PC-3 (cell line): ENCODE measurements around the gene FOXP1. TPM values are rescaled to one million over a fixed set of nuclear protein-coding genes. Genes with fewer than 3 reads are reported as not detected.

Experiments used
- ATAC-seq: fragments of 200-7000 bp; cut with Tn5 transposase; 2 replicates; pipeline ENCODE4 v1.9.1; 2020; ENCODE audit warnings: mild to moderate bottlenecking, moderate library complexity
- BruUV-seq: library from RNA; stranded (reverse); fragments of 400-500 nt; replicated peaks from 2 replicates; lab custom pipeline; 2021; lab: Mats Ljungman, UMichigan
- CTCF ChIA-PET: fragments of 300-600 bp; sonication (Branson Sonifier 250); formaldehyde crosslinking; loops from one replicate; lab custom pipeline; 2022; ENCODE audit warnings: antibody characterized with exemption; lab: Charles Lee
- POLR2A ChIA-PET: fragments of 300-600 bp; sonication (Branson Sonifier 250); formaldehyde crosslinking; loops from one replicate; lab custom pipeline; 2022; ENCODE audit warnings: antibody characterized with exemption; ENCODE audit not compliant: unreplicated experiment; lab: Charles Lee
- DNase-seq: peaks from one replicate; pipeline ENCODE4 v3.0.0-alpha.2; 2015
- H2AFZ ChIP-seq: fragments of 300-600 bp; sonication (generic); 2 replicates; pipeline ENCODE4 v1.6.0; 2016; ENCODE audit warnings: antibody characterized with exemption, low read length
- H3F3A ChIP-seq: fragments of 300-600 bp; sonication (generic); one replicate; pipeline ENCODE4 v1.6.0; 2017; ENCODE audit warnings: antibody characterized with exemption, low read length, control low read depth, mild to moderate bottlenecking; ENCODE audit not compliant: unreplicated experiment
- H3K27ac ChIP-seq: fragments of 300-600 bp; sonication (generic); 2 replicates; pipeline ENCODE4 v1.5.1; 2016; ENCODE audit warnings: mild to moderate bottlenecking, low read length
- H3K27me3 ChIP-seq: fragments of 300-600 bp; sonication (generic); 2 replicates; pipeline ENCODE4 v1.6.1; 2016; ENCODE audit warnings: low read length, mixed read lengths
- H3K36me3 ChIP-seq: fragments of 300-600 bp; sonication (generic); 2 replicates; pipeline ENCODE4 v1.6.1; 2016; ENCODE audit warnings: low read depth, mixed run types, low read length, mixed read lengths
- H3K4me1 ChIP-seq: fragments of 300-600 bp; sonication (generic); 2 replicates; pipeline ENCODE4 v1.5.1; 2016; ENCODE audit warnings: low read length; ENCODE audit not compliant: insufficient read depth
- H3K4me2 ChIP-seq: fragments of 300-600 bp; sonication (generic); 2 replicates; pipeline ENCODE4 v1.6.0; 2016; ENCODE audit warnings: low read length
- H3K4me3 ChIP-seq: fragments of 300-600 bp; sonication (generic); 2 replicates; pipeline ENCODE4 v1.5.1; 2016; ENCODE audit warnings: mild to moderate bottlenecking, low read length, mixed read lengths
- H3K79me2 ChIP-seq: fragments of 300-600 bp; sonication (generic); 2 replicates; pipeline ENCODE4 v1.6.1; 2017; ENCODE audit warnings: low read length, mixed read lengths
- H3K9ac ChIP-seq: fragments of 300-600 bp; sonication (generic); 2 replicates; pipeline ENCODE4 v1.6.0; 2016; ENCODE audit warnings: mild to moderate bottlenecking, low read length
- H3K9me2 ChIP-seq: fragments of 300-600 bp; sonication (generic); replicated peaks from 2 replicates; pipeline ENCODE4 v1.6.1; 2016; ENCODE audit warnings: mixed run types, low read length, mixed read lengths
- H3K9me3 ChIP-seq: fragments of 300-600 bp; sonication (generic); 2 replicates; pipeline ENCODE4 v1.6.1; 2016; ENCODE audit warnings: low read length, mixed read lengths
- H4K20me1 ChIP-seq: fragments of 300-600 bp; sonication (generic); 2 replicates; pipeline ENCODE4 v1.6.1; 2016; ENCODE audit warnings: low read length, mixed read lengths
- EZH2 ChIP-seq: fragments of 300-600 bp; sonication (generic); IDR thresholded peaks from one replicate; pipeline ENCODE4 v1.6.1; 2017; ENCODE audit warnings: antibody characterized with exemption, mild to moderate bottlenecking, low read length; ENCODE audit not compliant: unreplicated experiment
- EZH2phosphoT487 ChIP-seq: fragments of 300-600 bp; sonication (generic); IDR thresholded peaks from 2 replicates; pipeline ENCODE4 v1.6.1; 2018; ENCODE audit warnings: mild to moderate bottlenecking, antibody characterized with exemption, low read length, borderline replicate concordance
- intact Hi-C: fragments of 100-400 bp; cut with micrococcal nuclease; formaldehyde crosslinking; loops from 2 replicates; pipeline ENCODE4 v1.9.0; 2023
- total RNA-seq: library from RNA; depleted of rRNA; stranded (reverse); fragments of >200 nt; gene quantifications from 2 replicates; pipeline ENCODE4 v1.2.3, GENCODE V29; 2014
- TF ChIP-seq, protein P1 (sequence below): fragments of 300-600 bp; sonication (generic); conservative IDR thresholded peaks from 2 replicates; pipeline ENCODE4 v1.5.1; 2017; ENCODE audit warnings: antibody characterized with exemption, low read depth, mild to moderate bottlenecking, low read length

FOXP1 gene
- total RNA-seq, 1 experiment from 2014 or later, result 35.3 TPM

DNA sequence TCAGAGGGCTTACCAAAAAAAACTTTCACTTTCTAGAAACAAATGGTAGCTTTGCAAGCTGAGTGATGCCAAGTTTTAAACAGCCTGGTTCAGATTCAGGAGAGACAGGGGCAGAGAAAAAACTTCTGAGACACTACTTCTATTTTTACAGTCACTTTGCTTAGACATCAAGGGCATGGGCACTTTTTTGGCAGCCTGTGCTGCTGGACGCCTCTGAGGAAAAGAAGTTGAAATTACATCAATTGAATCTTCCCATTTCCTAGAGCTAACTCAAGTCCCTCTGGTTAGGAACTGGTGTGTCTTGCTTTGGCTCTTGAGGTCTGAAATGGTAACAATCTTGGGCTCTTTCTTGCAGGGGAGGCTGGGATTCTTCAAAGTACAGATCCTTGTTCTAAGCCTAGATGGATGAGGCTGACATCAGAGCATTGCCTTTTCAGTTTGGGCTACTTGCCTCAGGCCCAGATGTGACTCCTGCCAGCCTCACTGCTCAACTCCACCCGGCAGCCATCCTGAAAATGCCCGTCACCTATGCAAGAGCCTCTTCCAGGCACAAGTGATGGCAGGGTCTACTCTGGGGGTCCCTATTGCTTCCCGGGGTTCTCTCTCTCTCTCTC is 357.5 kb downstream of the FOXP1 start:
- BruUV-seq, result no TSS peak
- ATAC-seq (no peak), DNase-seq (no peak)
- H3K4me3 ChIP-seq, result no peak overlapping the region
- no peaks in the 10 kb centered on the region for H3K4me1 ChIP-seq
- ChIA-PET CTCF (no interaction called here), POLR2A (no interaction called here)
- H2AFZ ChIP-seq, result no peak overlapping the region
- no peak overlapping the region for H3K4me2 ChIP-seq
- H3K27me3 ChIP-seq, result no peaks in the 10 kb centered on the region
- H3K9me3 ChIP-seq, result no peaks in the 10 kb centered on the region
- H4K20me1 ChIP-seq, result no peaks in the 10 kb centered on the region
- H3K36me3 ChIP-seq, result no peaks in the 10 kb centered on the region
- no peaks in the 10 kb centered on the region for H3F3A ChIP-seq
- no peaks in the 10 kb centered on the region for H3K79me2 ChIP-seq
- TF ChIP-seq EZH2, result no peak
- TF ChIP-seq EZH2phosphoT487, result no peak
- TF ChIP-seq, protein P1, sequence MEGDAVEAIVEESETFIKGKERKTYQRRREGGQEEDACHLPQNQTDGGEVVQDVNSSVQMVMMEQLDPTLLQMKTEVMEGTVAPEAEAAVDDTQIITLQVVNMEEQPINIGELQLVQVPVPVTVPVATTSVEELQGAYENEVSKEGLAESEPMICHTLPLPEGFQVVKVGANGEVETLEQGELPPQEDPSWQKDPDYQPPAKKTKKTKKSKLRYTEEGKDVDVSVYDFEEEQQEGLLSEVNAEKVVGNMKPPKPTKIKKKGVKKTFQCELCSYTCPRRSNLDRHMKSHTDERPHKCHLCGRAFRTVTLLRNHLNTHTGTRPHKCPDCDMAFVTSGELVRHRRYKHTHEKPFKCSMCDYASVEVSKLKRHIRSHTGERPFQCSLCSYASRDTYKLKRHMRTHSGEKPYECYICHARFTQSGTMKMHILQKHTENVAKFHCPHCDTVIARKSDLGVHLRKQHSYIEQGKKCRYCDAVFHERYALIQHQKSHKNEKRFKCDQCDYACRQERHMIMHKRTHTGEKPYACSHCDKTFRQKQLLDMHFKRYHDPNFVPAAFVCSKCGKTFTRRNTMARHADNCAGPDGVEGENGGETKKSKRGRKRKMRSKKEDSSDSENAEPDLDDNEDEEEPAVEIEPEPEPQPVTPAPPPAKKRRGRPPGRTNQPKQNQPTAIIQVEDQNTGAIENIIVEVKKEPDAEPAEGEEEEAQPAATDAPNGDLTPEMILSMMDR, result no peak
- no peak overlapping the region for H3K27ac ChIP-seq
- no peak overlapping the region for H3K9ac ChIP-seq
- H3K9me2 ChIP-seq, result no peaks in the 10 kb centered on the region
- intact Hi-C loops, result no loop called here

DNA sequence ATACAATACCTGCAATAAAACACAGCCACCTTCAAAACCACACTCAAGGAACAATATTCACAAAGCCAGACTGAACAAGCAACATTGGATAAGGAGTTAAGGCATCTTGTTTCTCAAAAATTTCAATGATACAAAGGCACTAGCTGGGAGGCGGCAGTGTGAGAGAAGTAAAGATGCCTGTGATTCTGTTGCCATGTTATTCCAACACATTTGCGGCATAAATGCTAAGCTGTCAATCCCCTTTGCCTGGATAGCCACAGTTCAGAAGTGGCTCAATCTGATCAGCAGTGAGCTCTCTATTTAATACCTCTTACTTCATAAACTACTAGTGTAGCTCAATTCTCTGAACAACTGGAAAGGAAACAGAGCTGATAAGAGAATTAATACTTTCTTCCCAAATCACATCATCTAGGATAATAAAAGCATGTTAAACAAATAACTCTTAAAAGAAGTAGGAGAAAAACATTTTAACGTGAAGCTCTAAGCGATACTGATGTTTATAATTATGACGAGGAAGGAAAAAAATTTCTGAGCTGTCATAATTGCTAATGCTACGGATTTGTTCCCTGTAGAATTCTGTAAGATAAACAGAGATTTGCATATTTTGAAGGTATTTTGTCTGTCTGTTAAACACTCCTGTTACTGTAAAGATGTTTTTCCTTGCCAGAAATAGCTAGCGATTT is 358.4 kb downstream of the FOXP1 start:
- H3K9me2 ChIP-seq, result no peaks in the 10 kb centered on the region
- no peak overlapping the region for H3K4me3 ChIP-seq
- CTCF ChIA-PET, result no interaction called here
- POLR2A ChIA-PET, result interaction anchor here (0.6 kb wide), 1 partner anchor 49 kb away, joined by 3 read pairs; no protein-coding TSS in a partner anchor
- no peaks in the 10 kb centered on the region for H3F3A ChIP-seq
- no peak overlapping the region for H3K4me2 ChIP-seq
- no peaks in the 10 kb centered on the region for H3K79me2 ChIP-seq
- DNase-seq (no peak), ATAC-seq (no peak)
- no peaks in the 10 kb centered on the region for H3K4me1 ChIP-seq
- TF ChIP-seq EZH2phosphoT487, result no peak
- TF ChIP-seq EZH2, result no peak
- TF ChIP-seq, protein P1, result no peak
- no peak overlapping the region for H3K27ac ChIP-seq
- H3K9me3 ChIP-seq, result no peaks in the 10 kb centered on the region
- H3K27me3 ChIP-seq, result no peaks in the 10 kb centered on the region
- H3K9ac ChIP-seq, result no peak overlapping the region
- H3K36me3 ChIP-seq, result no peaks in the 10 kb centered on the region
- H2AFZ ChIP-seq, result no peak overlapping the region
- BruUV-seq, result no TSS peak
- intact Hi-C loops, result no loop called here
- no peaks in the 10 kb centered on the region for H4K20me1 ChIP-seq
